ENCODE measurements around the gene SHISA5.
"Not testable (repeated sequence)": the region's sequence is repeated elsewhere in the genome, so short reads cannot be mapped to it uniquely, and the experiment has no call there.

DNA sequence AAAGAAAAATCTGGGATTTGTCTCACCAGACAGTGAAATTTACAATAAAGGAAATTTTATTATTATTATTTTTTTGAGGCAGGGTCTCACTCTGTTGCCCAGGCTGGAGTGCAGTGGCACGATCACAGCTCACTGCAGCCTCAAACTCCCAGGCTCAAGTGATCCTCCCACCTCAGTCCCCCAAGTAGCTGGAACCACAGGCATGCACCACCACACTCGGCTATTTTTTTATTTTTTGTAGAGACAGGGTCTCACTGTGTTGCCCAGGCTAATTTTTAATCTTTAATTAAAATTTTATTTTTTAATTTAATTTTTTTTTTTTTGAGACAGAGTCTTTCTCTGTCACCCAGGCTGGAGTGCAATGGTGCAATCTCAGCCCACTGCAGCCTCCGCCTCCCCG lies 29.9 kb downstream of the SHISA5 start:
- TF ChIP-seq TAF1 (conservative IDR thresholded peaks at IDR 0.05), result not testable (repeated sequence)
- TF ChIP-seq, protein P1, sequence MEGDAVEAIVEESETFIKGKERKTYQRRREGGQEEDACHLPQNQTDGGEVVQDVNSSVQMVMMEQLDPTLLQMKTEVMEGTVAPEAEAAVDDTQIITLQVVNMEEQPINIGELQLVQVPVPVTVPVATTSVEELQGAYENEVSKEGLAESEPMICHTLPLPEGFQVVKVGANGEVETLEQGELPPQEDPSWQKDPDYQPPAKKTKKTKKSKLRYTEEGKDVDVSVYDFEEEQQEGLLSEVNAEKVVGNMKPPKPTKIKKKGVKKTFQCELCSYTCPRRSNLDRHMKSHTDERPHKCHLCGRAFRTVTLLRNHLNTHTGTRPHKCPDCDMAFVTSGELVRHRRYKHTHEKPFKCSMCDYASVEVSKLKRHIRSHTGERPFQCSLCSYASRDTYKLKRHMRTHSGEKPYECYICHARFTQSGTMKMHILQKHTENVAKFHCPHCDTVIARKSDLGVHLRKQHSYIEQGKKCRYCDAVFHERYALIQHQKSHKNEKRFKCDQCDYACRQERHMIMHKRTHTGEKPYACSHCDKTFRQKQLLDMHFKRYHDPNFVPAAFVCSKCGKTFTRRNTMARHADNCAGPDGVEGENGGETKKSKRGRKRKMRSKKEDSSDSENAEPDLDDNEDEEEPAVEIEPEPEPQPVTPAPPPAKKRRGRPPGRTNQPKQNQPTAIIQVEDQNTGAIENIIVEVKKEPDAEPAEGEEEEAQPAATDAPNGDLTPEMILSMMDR (IDR thresholded peaks at IDR 0.05; ENCODE audit: low read depth, low read length, missing input control), result not testable (repeated sequence)
- TF ChIP-seq, protein P2, sequence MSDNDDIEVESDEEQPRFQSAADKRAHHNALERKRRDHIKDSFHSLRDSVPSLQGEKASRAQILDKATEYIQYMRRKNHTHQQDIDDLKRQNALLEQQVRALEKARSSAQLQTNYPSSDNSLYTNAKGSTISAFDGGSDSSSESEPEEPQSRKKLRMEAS (IDR thresholded peaks at IDR 0.05), result not testable (repeated sequence)
- TF ChIP-seq, protein P3, sequence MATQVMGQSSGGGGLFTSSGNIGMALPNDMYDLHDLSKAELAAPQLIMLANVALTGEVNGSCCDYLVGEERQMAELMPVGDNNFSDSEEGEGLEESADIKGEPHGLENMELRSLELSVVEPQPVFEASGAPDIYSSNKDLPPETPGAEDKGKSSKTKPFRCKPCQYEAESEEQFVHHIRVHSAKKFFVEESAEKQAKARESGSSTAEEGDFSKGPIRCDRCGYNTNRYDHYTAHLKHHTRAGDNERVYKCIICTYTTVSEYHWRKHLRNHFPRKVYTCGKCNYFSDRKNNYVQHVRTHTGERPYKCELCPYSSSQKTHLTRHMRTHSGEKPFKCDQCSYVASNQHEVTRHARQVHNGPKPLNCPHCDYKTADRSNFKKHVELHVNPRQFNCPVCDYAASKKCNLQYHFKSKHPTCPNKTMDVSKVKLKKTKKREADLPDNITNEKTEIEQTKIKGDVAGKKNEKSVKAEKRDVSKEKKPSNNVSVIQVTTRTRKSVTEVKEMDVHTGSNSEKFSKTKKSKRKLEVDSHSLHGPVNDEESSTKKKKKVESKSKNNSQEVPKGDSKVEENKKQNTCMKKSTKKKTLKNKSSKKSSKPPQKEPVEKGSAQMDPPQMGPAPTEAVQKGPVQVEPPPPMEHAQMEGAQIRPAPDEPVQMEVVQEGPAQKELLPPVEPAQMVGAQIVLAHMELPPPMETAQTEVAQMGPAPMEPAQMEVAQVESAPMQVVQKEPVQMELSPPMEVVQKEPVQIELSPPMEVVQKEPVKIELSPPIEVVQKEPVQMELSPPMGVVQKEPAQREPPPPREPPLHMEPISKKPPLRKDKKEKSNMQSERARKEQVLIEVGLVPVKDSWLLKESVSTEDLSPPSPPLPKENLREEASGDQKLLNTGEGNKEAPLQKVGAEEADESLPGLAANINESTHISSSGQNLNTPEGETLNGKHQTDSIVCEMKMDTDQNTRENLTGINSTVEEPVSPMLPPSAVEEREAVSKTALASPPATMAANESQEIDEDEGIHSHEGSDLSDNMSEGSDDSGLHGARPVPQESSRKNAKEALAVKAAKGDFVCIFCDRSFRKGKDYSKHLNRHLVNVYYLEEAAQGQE (IDR thresholded peaks at IDR 0.05), result not testable (repeated sequence)
